B cell (primary cell): Measurements from ENCODE around the gene CBLN3. TPM values are rescaled to one million over a fixed set of nuclear protein-coding genes. Genes with fewer than 3 reads are reported as not detected.

Source experiments
- ATAC-seq: fragments of 200-7000 bp; cut with Tn5 transposase; one replicate; pipeline ENCODE4 v1.10.0; 2021; ENCODE audit warnings: low read depth, mild to moderate bottlenecking, moderate number of reproducible peaks, moderate library complexity
- CTCF ChIA-PET: fragments of 350-600 bp; sonication (Branson Sonifier 250); formaldehyde crosslinking; loops from one replicate; lab custom pipeline; 2021; ENCODE audit warnings: antibody characterized with exemption, inconsistent platforms; lab: Charles Lee
- POLR2A ChIA-PET: fragments of 350-600 bp; sonication (Branson Sonifier 250); formaldehyde crosslinking; loops from one replicate; lab custom pipeline; 2021; ENCODE audit warnings: antibody characterized with exemption; lab: Charles Lee
- DNase-seq: peaks from one replicate; pipeline ENCODE4 v3.0.0; 2013
- H2AFZ ChIP-seq: 2 replicates; pipeline ENCODE4 v1.6.1; 2012; ENCODE audit warnings: mild to moderate bottlenecking, low read depth, low read length; ENCODE audit not compliant: insufficient read depth, poor library complexity, severe bottlenecking
- H3K27ac ChIP-seq, 2 donors: 1 replicate in 1 of 2; 2 replicates in 1 of 2; pipeline ENCODE4 v1.5.1; 2012 to 2013; ENCODE audit warnings: low read length in 2 of 2, mild to moderate bottlenecking in 2 of 2, moderate library complexity in 1 of 2
- H3K27me3 ChIP-seq, 4 experiments: fragments of 200-600 bp in 1 of 4; sonication (generic) in 1 of 4; replicated peaks in 1 of 4; 1 replicate in 2 of 4; 2 replicates in 2 of 4; pipeline versions ENCODE4 v1.6.1 to v1.7.0; 2013 to 2016; ENCODE audit warnings: low read length in 3 of 4, mild to moderate bottlenecking in 2 of 4, mixed read lengths in 1 of 4, moderate library complexity in 1 of 4; ENCODE audit not compliant: insufficient read depth in 4 of 4, control insufficient read depth in 3 of 4; ENCODE audit errors: control extremely low read depth in 1 of 4
- H3K36me3 ChIP-seq, 2 experiments: replicated peaks in 1 of 2; 1 replicate in 1 of 2; 2 replicates in 1 of 2; pipeline versions ENCODE4 v1.6.1 to v1.7.1; 2013; ENCODE audit warnings: low read length in 1 of 2; ENCODE audit not compliant: insufficient read depth in 2 of 2, control insufficient read depth in 1 of 2; ENCODE audit errors: control extremely low read depth in 1 of 2, extremely low read depth in 1 of 2
- H3K4me1 ChIP-seq, 2 donors: fragments of 200-600 bp in 1 of 2; sonication (generic) in 1 of 2; 1 replicate in 1 of 2; 2 replicates in 1 of 2; pipeline versions ENCODE4 v1.5.1 to v1.6.1; 2013 to 2017; ENCODE audit warnings: low read length in 2 of 2; ENCODE audit not compliant: control insufficient read depth in 2 of 2, insufficient read depth in 2 of 2
- H3K4me2 ChIP-seq: replicated peaks from 2 replicates; pipeline ENCODE3; 2012; ENCODE audit warnings: mild to moderate bottlenecking, low read depth, low read length; ENCODE audit not compliant: poor library complexity, severe bottlenecking
- H3K4me3 ChIP-seq, 5 experiments: fragments of 200-600 bp in 1 of 5; sonication (generic) in 1 of 5; 1 replicate in 3 of 5; 2 replicates in 2 of 5; pipeline versions ENCODE4 v1.5.1 to v1.7.0; 2011 to 2016; ENCODE audit warnings: low read length in 4 of 5, mild to moderate bottlenecking in 4 of 5, low read depth in 2 of 5, control low read depth in 1 of 5, moderate library complexity in 1 of 5; ENCODE audit not compliant: insufficient read depth in 1 of 5; ENCODE audit errors: control extremely low read depth in 1 of 5, extremely low read depth in 1 of 5
- H3K79me2 ChIP-seq: fragments of 200-600 bp; sonication (generic); one replicate; pipeline ENCODE4 v1.6.0; 2016; ENCODE audit warnings: low read length; ENCODE audit not compliant: control insufficient read depth, insufficient read depth
- H3K9ac ChIP-seq: fragments of 200-600 bp; sonication (generic); 2 replicates; pipeline ENCODE4 v1.6.1; 2017; ENCODE audit warnings: mild to moderate bottlenecking, low read length, moderate library complexity
- H3K9me3 ChIP-seq, 3 donors: one replicate each; pipeline versions ENCODE4 v1.6.1 to v1.7.1; 2013; ENCODE audit warnings: low read length in 2 of 3; ENCODE audit not compliant: control insufficient read depth in 2 of 3, insufficient read depth in 1 of 3; ENCODE audit errors: control extremely low read depth in 1 of 3
- H4K20me1 ChIP-seq: 2 replicates; pipeline ENCODE4 v1.6.0; 2012; ENCODE audit warnings: mild to moderate bottlenecking, low read length; ENCODE audit not compliant: insufficient read depth, control insufficient read depth, poor library complexity, severe bottlenecking
- H3K27ac Mint-ChIP-seq: one replicate; pipeline ENCODE4 v1.8.0; 2021; ENCODE audit warnings: mixed read lengths
- H3K27me3 Mint-ChIP-seq: one replicate; pipeline ENCODE4 v1.8.0; 2021; ENCODE audit warnings: mixed read lengths
- H3K4me1 Mint-ChIP-seq: one replicate; pipeline ENCODE4 v1.8.0; 2021; ENCODE audit warnings: mixed read lengths
- H3K4me3 Mint-ChIP-seq: one replicate; pipeline ENCODE4 v1.8.0; 2021; ENCODE audit warnings: mixed read lengths
- H3K9me3 Mint-ChIP-seq: one replicate; pipeline ENCODE4 v1.8.0; 2022; ENCODE audit warnings: mixed read lengths; ENCODE audit not compliant: insufficient read depth
- CTCF ChIP-seq: fragments of 200-600 bp; IDR thresholded peaks from one replicate; pipeline ENCODE4 v1.8.0; 2022; ENCODE audit warnings: antibody characterized with exemption, mild to moderate bottlenecking
- EZH2 ChIP-seq: IDR thresholded peaks from 2 replicates; pipeline ENCODE4 v1.6.1; 2012; ENCODE audit warnings: borderline replicate concordance, low read depth, mild to moderate bottlenecking, moderate library complexity, low read length; ENCODE audit not compliant: insufficient read depth, poor library complexity, severe bottlenecking
- WGBS: methylation state at CpG from one replicate; pipeline ENCODE4 v1.1.5; 2013; ENCODE audit warnings: missing lambda C conversion rate; ENCODE audit not compliant: insufficient coverage; 5-methylcytosine and 5-hydroxymethylcytosine counted together
- intact Hi-C: fragments of 100-400 bp; cut with micrococcal nuclease; formaldehyde crosslinking; loops from one replicate; pipeline ENCODE4 v1.10.0; 2022
- polyA plus RNA-seq: library from polyadenylated mRNA; depleted of rRNA; stranded (reverse); fragments of >200 nt; gene quantifications from 2 replicates; pipeline ENCODE4 v1.2.3, GENCODE V29; 2012
- total RNA-seq, 2 donors: library from RNA; stranded (reverse); fragments of 120-200 nt in 1 of 2; gene quantifications; 1 replicate in 1 of 2; 2 replicates in 1 of 2; pipeline versions ENCODE4 v1.2.3 to v1.2.4, GENCODE V29; 2013 to 2022

The CBLN3 gene
- total and polyA plus RNA-seq, 2 donors (not counting 1 experiment from before 2014, with no cell fraction given), result 35.0 to 134 TPM

GRCh38 chr14:24438223-24439097 is 9.0 kb upstream of the CBLN3 start:
- 79% methylated on average over 6 of the region's 9 CpGs for WGBS
- no peak overlapping the region for H3K4me3 Mint-ChIP-seq
- Histone ChIP-seq H3K9ac (no peak overlapping the region), H3K79me2 (peaks cover 32% of the 10 kb centered on the region), H3K27me3 (no peaks in the 10 kb centered on the region), H3K4me1 (peaks cover 36 to 43% of the 10 kb centered on the region in 2 donors), H3K9me3 (no peaks in the 10 kb centered on the region), H3K36me3 (peaks cover 0 to 72% of the 10 kb centered on the region in 2 experiments), H4K20me1 (peaks cover 70% of the 10 kb centered on the region), H3K27ac (peak overlapping the region in 1 of 2 donors; percentile 29), H3K4me2 (no peak overlapping the region), H3K4me3 (no peak overlapping the region), H2AFZ (no peak overlapping the region)
- TF ChIP-seq CTCF (no peak), EZH2 (no peak)
- CTCF ChIA-PET, result interaction anchor here (0.7 to 17.4 kb wide), 10 partner anchors 26 to 268 kb away, joined by 3 to 650 read pairs (median 12); partner anchors contain the start of genes ADCY4, CIDEB, LTB4R and RIPK3
- no peak for ATAC-seq
- intact Hi-C loops, result loop anchor here (10.0 kb wide), 1 partner anchor 1344 kb away; the partner anchor contains the start of genes ACIN1 and C14orf119
- no peak for DNase-seq
- H3K27me3 Mint-ChIP-seq, result no peaks in the 10 kb centered on the region
- peak overlapping the region; percentile 81 for H3K27ac Mint-ChIP-seq
- no peaks in the 10 kb centered on the region for H3K9me3 Mint-ChIP-seq
- peaks cover 73% of the 10 kb centered on the region for H3K4me1 Mint-ChIP-seq
- POLR2A ChIA-PET, result interaction anchor here (2.8 kb wide), 1 partner anchor 105 kb away, joined by 20 read pairs; no protein-coding TSS in a partner anchor
